ENCODE results near the gene LRRC74B. TPM values are rescaled to one million over a fixed set of nuclear protein-coding genes. Genes with fewer than 3 reads are reported as not detected.

The LRRC74B gene
- total and polyA plus RNA-seq, 12 donors: not detected

- 28 to 30% methylated on average over 12 of the region's 12 CpGs for WGBS, 2 donors
- intact Hi-C loops (cut with DNase I): loop anchor here in 1 of 10 donors (5.0 to 10.0 kb wide), 2 partner anchors 37 to 100 kb away; partner anchors contain the start of gene CRKL
- Histone ChIP-seq H3K27me3 (no peaks in the 10 kb centered on the region), H3K4me3 (peak within 1 kb of the TSS; percentile 40 to 63 (median 58)), H3K27ac (peak within 1 kb of the TSS in 9 of 10 donors; percentile 49 to 86 (median 70)), H3K4me1 (peaks cover 11 to 26% (median 20%) of the 10 kb centered on the region in 9 donors), H3K36me3 (no peaks in the 10 kb centered on the region), H3K9me3 (no peaks in the 10 kb centered on the region)
- DNase-seq: peak; percentile 47 to 67
- no peak for TF ChIP-seq CTCF (IDR thresholded peaks at IDR 0.05)
- ATAC-seq: peak; percentile 40 to 72 (median 64)
These were observed 30.9 kb upstream of the LRRC74B start, which contains the start of gene P2RX6 for GRCh38 chr22:21014726-21015465. Gene P2RX6 (plus strand): TSS chr22:21015165. CDS start chr22:21015175, 10 bp downstream.

GRCh38 chr22:21015466-21016006, 30.2 kb upstream of the LRRC74B start:
- intact Hi-C loops (cut with DNase I): loop anchor here in 1 of 10 donors (5.0 to 10.0 kb wide), 2 partner anchors 37 to 101 kb away; partner anchors contain the start of gene CRKL
- 61 to 64% methylated on average over 10 of the region's 10 CpGs for WGBS, 2 donors
- ATAC-seq: no peak

GRCh38 chr22:21016644-21017420, 28.9 kb upstream of the LRRC74B start:
- H3K27ac ChIP-seq: no peak overlapping the region
- intact Hi-C loops (cut with DNase I): loop anchor here in 1 of 10 donors (5.0 to 10.0 kb wide), 2 partner anchors 35 to 102 kb away; partner anchors contain the start of gene CRKL
- H3K4me1 ChIP-seq: peaks cover 11 to 26% (median 20%) of the 10 kb centered on the region in 9 donors
- no peaks in the 10 kb centered on the region for H3K27me3 ChIP-seq
- no peaks in the 10 kb centered on the region for H3K36me3 ChIP-seq
- no peaks in the 10 kb centered on the region for H3K9me3 ChIP-seq
- no peak overlapping the region for H3K4me3 ChIP-seq
- no peak for ATAC-seq
- no peak for DNase-seq
- no peak for TF ChIP-seq CTCF (IDR thresholded peaks at IDR 0.05)
- 93 to 94% methylated on average over 13 of the region's 13 CpGs for WGBS, 2 donors

More at GRCh38 chr22:21015466-21016006, 30.2 kb upstream of the LRRC74B start:
- no peak for DNase-seq
- Histone ChIP-seq H3K27me3 (no peaks in the 10 kb centered on the region), H3K4me3 (peak overlapping the region in 9 of 10 donors; percentile 7 to 63 (median 58)), H3K4me1 (peaks cover 11 to 26% (median 20%) of the 10 kb centered on the region in 9 donors), H3K36me3 (no peaks in the 10 kb centered on the region), H3K27ac (peak overlapping the region in 7 of 10 donors; percentile 49 to 86 (median 72)), H3K9me3 (no peaks in the 10 kb centered on the region)
- TF ChIP-seq CTCF (IDR thresholded peaks at IDR 0.05): no peak

DNA sequence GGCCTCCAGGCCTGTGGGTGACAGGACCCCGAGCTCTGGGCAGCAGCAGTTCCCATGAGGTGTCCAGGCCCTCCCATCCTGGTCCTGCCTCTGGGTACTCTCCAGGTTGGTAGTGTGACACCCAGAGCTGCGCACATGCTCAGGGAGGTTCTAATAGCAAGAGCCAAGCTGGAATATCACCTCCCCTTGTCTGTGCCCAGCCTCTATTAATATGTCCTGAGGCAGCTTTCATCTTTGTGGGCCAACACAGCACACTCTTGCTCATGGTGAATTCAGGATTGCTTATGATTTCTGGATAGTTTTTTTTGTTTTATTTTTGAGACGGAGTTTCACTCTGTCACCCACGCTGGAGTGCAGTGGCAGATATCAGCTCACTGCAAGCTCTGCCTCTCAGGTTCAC, 27.4 kb upstream of the LRRC74B start:
- DNase-seq (no peak), ATAC-seq (no peak)
- Histone ChIP-seq H3K9me3 (no peaks in the 10 kb centered on the region), H3K36me3 (no peaks in the 10 kb centered on the region), H3K27me3 (no peaks in the 10 kb centered on the region), H3K4me1 (peaks cover 11 to 26% (median 20%) of the 10 kb centered on the region in 9 donors), H3K27ac (no peak overlapping the region), H3K4me3 (no peak overlapping the region)
- WGBS, 2 donors: 96 to 98% methylated on average over 4 of the region's 4 CpGs
- no peak for TF ChIP-seq CTCF (IDR thresholded peaks at IDR 0.05)
- intact Hi-C loops (cut with DNase I): loop anchor here in 1 of 10 donors (5.0 to 10.0 kb wide), 2 partner anchors 34 to 104 kb away; partner anchors contain the start of gene CRKL

All from heart right ventricle (tissue), 16 donors.